ENCODE data around the gene TBC1D2B.
A peak's percentile ranks its signal among the peaks of the same experiment; 100 is the strongest.

TBC1D2B gene

DNA sequence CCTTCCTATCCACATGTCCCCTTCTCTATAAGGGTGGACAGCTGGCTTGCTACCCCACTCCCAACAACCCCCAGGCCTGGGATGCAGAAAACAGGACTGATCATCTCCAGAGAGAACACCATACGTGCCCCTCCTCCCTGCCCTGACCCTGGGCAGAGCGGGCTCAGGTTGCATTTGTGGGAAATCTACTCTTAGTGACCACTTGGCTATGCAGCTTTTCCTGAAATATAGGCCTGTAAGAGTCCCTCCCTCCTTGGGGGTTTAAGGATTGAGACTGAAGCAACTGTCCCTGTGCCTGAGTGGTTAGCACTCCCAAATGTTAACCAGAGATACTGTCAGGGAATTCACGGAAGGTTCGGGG lies 26.6 kb upstream of the TBC1D2B start:
- Mint-ChIP-seq H3K36me3 (ENCODE audit: insufficient read depth) (no peaks in the 10 kb centered on the region), H3K9me3 (no peaks in the 10 kb centered on the region), H3K27me3 (no peaks in the 10 kb centered on the region), H3K27ac (peak overlapping the region; percentile 96 to 98), H3K4me1 (ENCODE audit: low read depth in 2 of 2) (peaks cover 43 to 50% of the 10 kb centered on the region in 2 donors), H3K4me3 (peak overlapping the region; percentile 57 to 78)
- ATAC-seq (replicated peaks), result no peak
- no peak for DNase-seq

GRCh38 chr15:78103406-78104118 lies 26.1 kb upstream of the TBC1D2B start:
- DNase-seq (peak; percentile 56 to 62 (median 56)), ATAC-seq (replicated peaks) (peak; percentile 80)
- H3K27me3 Mint-ChIP-seq, result no peaks in the 10 kb centered on the region
- peak overlapping the region; percentile 57 to 78 for H3K4me3 Mint-ChIP-seq
- H3K27ac Mint-ChIP-seq, result peak overlapping the region; percentile 96 to 98
- H3K4me1 Mint-ChIP-seq (ENCODE audit: low read depth in 2 of 2), result peaks cover 40 to 50% of the 10 kb centered on the region in 2 donors
- no peaks in the 10 kb centered on the region for H3K36me3 Mint-ChIP-seq (ENCODE audit: insufficient read depth)
- H3K9me3 Mint-ChIP-seq, result no peaks in the 10 kb centered on the region

DNA sequence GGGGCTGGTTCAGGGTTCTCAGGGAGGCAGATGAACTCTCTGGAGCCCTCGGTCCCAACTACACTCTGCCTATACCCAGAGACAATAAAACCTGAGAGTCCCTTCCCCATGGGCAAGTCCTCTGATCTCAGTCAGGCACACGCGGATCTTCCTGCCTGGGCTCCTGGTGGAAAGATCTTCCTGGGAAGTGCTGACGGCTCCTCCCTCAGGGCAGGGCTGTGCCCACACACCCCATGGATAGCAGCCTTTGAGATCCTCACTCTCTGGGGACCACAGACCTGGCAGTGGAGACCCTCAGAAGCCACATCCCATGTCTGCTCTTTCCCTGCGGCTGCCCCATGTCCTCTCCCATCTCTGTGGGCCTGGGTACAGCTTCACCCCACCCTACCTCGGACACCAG lies 25.2 kb upstream of the TBC1D2B start:
- H3K4me1 Mint-ChIP-seq (ENCODE audit: low read depth in 2 of 2), result peaks cover 39 to 44% of the 10 kb centered on the region in 2 donors
- no peak for ATAC-seq (replicated peaks)
- no peak overlapping the region for H3K4me3 Mint-ChIP-seq
- no peaks in the 10 kb centered on the region for H3K27me3 Mint-ChIP-seq
- no peaks in the 10 kb centered on the region for H3K9me3 Mint-ChIP-seq
- peak overlapping the region; percentile 96 to 98 for H3K27ac Mint-ChIP-seq
- no peak for DNase-seq
- H3K36me3 Mint-ChIP-seq (ENCODE audit: insufficient read depth), result no peaks in the 10 kb centered on the region

- H3K27ac Mint-ChIP-seq, result peak overlapping the region; percentile 96 to 98
- no peak for ATAC-seq (replicated peaks)
These were observed 24.7 kb upstream of the TBC1D2B start for GRCh38 chr15:78102211-78102610.

DNA sequence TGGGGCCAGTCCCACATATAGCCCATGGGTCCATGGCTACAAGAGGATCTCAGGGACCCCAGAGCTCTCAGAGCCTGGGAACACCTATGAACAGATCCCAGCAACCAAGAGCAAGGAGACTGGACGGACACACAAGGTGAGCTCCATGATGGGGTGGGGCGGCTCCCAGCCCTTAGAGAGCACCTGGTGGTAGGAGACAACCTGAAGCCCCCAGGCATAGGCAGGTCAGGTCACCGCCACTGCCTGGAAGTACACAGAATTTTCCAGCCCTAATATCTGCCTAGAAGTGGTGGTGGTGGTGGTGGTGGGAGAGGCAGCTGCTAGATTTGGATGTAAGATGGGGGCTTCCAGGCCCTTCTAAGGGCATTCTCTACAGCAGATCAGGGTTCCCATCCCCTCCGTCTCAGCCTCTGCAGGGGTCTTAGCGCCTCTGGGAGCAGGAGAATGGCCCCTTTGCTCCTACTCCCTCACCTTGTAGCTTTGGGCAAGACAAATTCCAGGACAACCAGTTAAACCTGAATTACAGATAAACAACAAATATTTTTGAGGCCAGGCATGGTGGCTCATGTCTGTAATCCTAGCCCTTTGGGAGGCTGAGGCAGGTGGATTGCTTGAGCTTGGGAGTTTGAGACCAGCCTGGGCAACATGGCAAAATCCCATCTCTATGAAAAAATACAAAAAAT lies 24.1 kb upstream of the TBC1D2B start:
- no peak overlapping the region for H3K4me3 Mint-ChIP-seq
- H3K27ac Mint-ChIP-seq, result peak overlapping the region; percentile 77 to 96
- no peaks in the 10 kb centered on the region for H3K9me3 Mint-ChIP-seq
- H3K36me3 Mint-ChIP-seq (ENCODE audit: insufficient read depth), result no peaks in the 10 kb centered on the region
- DNase-seq (no peak), ATAC-seq (replicated peaks) (no peak)
- peaks cover 37 to 41% of the 10 kb centered on the region in 2 donors for H3K4me1 Mint-ChIP-seq (ENCODE audit: low read depth in 2 of 2)
- H3K27me3 Mint-ChIP-seq, result no peaks in the 10 kb centered on the region

More at GRCh38 chr15:78102211-78102610, 24.7 kb upstream of the TBC1D2B start:
- H3K4me3 Mint-ChIP-seq, result no peak overlapping the region
- peaks cover 39 to 44% of the 10 kb centered on the region in 2 donors for H3K4me1 Mint-ChIP-seq (ENCODE audit: low read depth in 2 of 2)
- no peaks in the 10 kb centered on the region for H3K27me3 Mint-ChIP-seq
- H3K36me3 Mint-ChIP-seq (ENCODE audit: insufficient read depth), result no peaks in the 10 kb centered on the region
- H3K9me3 Mint-ChIP-seq, result no peaks in the 10 kb centered on the region
- DNase-seq, result no peak

GRCh38 chr15:78100886-78101285 lies 23.4 kb upstream of the TBC1D2B start:
- H3K4me1 Mint-ChIP-seq (ENCODE audit: low read depth in 2 of 2), result peaks cover 31 to 36% of the 10 kb centered on the region in 2 donors
- no peaks in the 10 kb centered on the region for H3K9me3 Mint-ChIP-seq
- H3K4me3 Mint-ChIP-seq, result no peak overlapping the region
- H3K27ac Mint-ChIP-seq, result peak overlapping the region; percentile 77 to 96
- ATAC-seq (replicated peaks), result no peak
- H3K36me3 Mint-ChIP-seq (ENCODE audit: insufficient read depth), result no peaks in the 10 kb centered on the region
- DNase-seq, result no peak
- no peaks in the 10 kb centered on the region for H3K27me3 Mint-ChIP-seq

DNA sequence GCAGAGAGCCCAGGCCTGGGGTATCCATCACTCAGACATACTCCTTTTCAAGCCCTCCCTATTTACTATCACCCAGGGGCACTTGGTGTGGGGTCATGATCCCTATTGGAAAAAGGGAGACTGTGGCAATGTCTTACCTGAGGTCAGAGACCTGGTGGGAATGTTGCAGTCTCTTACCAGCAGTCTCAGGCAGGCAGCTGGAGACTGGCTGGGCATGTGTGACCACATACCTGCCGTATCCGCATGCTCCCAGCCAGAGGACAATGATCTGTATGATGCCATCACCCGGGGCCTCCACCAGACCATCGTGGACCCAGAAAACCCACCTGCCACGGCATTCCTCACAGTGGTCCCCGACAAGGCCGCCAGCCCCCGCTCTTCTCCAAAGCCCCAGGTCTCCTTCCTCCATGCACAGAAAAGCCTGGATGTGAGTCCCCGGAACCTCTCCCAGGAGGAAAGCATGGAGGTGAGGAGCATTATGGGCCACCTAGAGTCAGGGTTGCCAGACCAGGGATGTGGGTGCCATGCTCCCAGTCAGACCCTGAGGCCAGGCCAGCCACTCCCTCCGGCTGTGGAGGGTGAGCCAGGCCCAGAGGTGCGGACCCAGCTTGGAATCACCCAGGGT lies 20.7 kb upstream of the TBC1D2B start:
- H3K4me1 Mint-ChIP-seq (ENCODE audit: low read depth in 2 of 2), result peaks cover 6 to 10% of the 10 kb centered on the region in 2 donors
- H3K36me3 Mint-ChIP-seq (ENCODE audit: insufficient read depth), result no peaks in the 10 kb centered on the region
- no peaks in the 10 kb centered on the region for H3K27me3 Mint-ChIP-seq
- H3K4me3 Mint-ChIP-seq, result no peak overlapping the region
- DNase-seq (no peak), ATAC-seq (replicated peaks) (no peak)
- H3K27ac Mint-ChIP-seq, result no peak overlapping the region
- H3K9me3 Mint-ChIP-seq, result no peaks in the 10 kb centered on the region

- no peak overlapping the region for H3K4me3 Mint-ChIP-seq
- no peaks in the 10 kb centered on the region for H3K9me3 Mint-ChIP-seq
- DNase-seq, result no peak
- no peaks in the 10 kb centered on the region for H3K27me3 Mint-ChIP-seq
- peaks cover 0 to 4% of the 10 kb centered on the region in 2 donors for H3K4me1 Mint-ChIP-seq (ENCODE audit: low read depth in 2 of 2)
- H3K27ac Mint-ChIP-seq, result no peak overlapping the region
- ATAC-seq (replicated peaks), result no peak
- no peaks in the 10 kb centered on the region for H3K36me3 Mint-ChIP-seq (ENCODE audit: insufficient read depth)
These were observed 20.2 kb upstream of the TBC1D2B start for GRCh38 chr15:78097667-78098066.

- no peak overlapping the region for H3K27ac Mint-ChIP-seq
- DNase-seq (no peak), ATAC-seq (replicated peaks) (no peak)
- no peaks in the 10 kb centered on the region for H3K36me3 Mint-ChIP-seq (ENCODE audit: insufficient read depth)
- H3K9me3 Mint-ChIP-seq, result no peaks in the 10 kb centered on the region
- H3K4me1 Mint-ChIP-seq (ENCODE audit: low read depth in 2 of 2), result peaks cover 0 to 4% of the 10 kb centered on the region in 2 donors
- H3K27me3 Mint-ChIP-seq, result no peaks in the 10 kb centered on the region
- no peak overlapping the region for H3K4me3 Mint-ChIP-seq
These were observed 15.9 kb upstream of the TBC1D2B start for GRCh38 chr15:78093242-78094020.

DNA sequence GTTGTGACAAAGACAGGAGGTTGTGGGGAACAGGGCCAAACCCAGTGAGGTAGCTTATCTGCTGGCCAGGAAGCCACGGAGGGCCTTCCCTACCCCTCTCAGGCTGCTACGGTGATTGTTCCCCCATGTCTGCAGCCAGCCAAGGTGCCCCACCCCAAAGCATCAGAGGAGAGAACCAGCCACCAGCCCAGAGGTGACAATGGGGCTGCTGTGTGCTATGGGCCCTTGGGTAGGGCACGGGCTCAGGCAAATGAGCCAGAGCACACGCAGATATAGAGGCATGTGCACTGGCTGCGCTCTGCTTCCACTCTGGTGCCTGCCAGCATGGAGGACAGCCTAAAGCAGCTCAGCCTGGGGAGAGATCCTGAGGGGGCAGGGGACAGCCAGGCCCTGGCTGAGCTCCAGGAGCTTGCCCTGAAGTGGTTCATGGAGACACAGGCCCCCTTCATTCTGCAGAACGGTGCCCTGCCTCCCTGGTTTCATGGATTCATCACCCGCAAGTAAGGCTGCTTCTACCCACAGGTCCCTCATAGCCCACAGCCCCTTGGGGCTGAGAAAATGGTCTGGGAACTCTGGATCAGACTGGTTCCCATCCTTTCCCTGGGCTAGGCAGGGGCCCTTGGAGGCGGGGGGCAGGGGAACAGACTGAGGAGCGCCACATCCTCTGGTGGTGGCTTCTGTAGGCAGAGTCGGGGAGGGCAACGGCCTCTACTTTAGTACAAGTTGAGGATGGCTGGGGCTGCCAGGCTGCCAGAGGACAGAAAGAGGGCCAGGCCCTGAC lies 14.9 kb upstream of the TBC1D2B start, which contains the start of gene SH2D7:
TSS of gene SH2D7 (plus strand) at position 301 of the 781 bp plus-strand sequence. CDS start at position 325, 24 bp downstream.
- Mint-ChIP-seq H3K36me3 (ENCODE audit: insufficient read depth) (no peaks in the 10 kb centered on the region), H3K27ac (peak within 1 kb of the TSS; percentile 1 to 3), H3K27me3 (no peaks in the 10 kb centered on the region), H3K4me3 (no peak within 1 kb of the TSS), H3K4me1 (ENCODE audit: low read depth in 2 of 2) (peaks cover 0 to 4% of the 10 kb centered on the region in 2 donors), H3K9me3 (no peaks in the 10 kb centered on the region)
- no peak for DNase-seq
- ATAC-seq (replicated peaks), result no peak

DNA sequence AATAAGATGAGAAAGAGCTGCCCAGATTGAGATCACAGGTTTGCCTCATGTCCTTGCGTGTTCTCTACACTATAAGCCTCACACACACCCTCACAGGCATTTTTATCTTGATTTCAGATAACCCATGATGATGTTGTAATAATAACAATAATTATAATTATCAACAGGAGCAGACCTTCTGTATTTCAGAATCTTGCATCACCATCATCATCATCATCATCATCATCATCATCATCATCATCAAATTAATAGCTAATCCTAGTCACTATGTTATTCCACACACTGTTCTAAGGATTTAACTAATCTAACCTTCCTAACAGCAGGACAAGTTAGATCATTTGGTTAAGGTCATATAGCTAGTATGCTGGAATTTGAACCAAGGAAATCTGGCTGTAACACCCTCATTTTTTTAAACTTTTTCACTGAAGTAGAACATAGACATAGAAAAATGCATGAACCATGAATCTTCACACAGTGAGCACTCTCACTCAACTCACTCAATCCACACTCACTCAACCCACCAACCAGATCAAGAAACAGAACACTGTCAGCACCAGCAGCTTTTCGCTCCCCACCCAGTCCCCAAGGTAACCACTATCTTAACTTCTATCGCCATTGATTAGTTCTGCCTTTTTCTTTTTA lies 13.0 kb upstream of the TBC1D2B start:
- DNase-seq, result no peak
- no peaks in the 10 kb centered on the region for H3K36me3 Mint-ChIP-seq (ENCODE audit: insufficient read depth)
- H3K27ac Mint-ChIP-seq, result no peak overlapping the region
- H3K4me1 Mint-ChIP-seq (ENCODE audit: low read depth in 2 of 2), result peaks cover 0 to 4% of the 10 kb centered on the region in 2 donors
- H3K4me3 Mint-ChIP-seq, result no peak overlapping the region
- no peak for ATAC-seq (replicated peaks)
- H3K27me3 Mint-ChIP-seq, result no peaks in the 10 kb centered on the region
- H3K9me3 Mint-ChIP-seq, result no peaks in the 10 kb centered on the region

- no peak for ATAC-seq (replicated peaks)
- H3K4me1 Mint-ChIP-seq (ENCODE audit: low read depth in 2 of 2), result peaks cover 0 to 4% of the 10 kb centered on the region in 2 donors
- no peaks in the 10 kb centered on the region for H3K9me3 Mint-ChIP-seq
- DNase-seq, result no peak
- no peak overlapping the region for H3K4me3 Mint-ChIP-seq
- no peaks in the 10 kb centered on the region for H3K36me3 Mint-ChIP-seq (ENCODE audit: insufficient read depth)
- no peaks in the 10 kb centered on the region for H3K27me3 Mint-ChIP-seq
- no peak overlapping the region for H3K27ac Mint-ChIP-seq
These were observed 11.2 kb upstream of the TBC1D2B start for GRCh38 chr15:78088773-78089080.

Measured in effector memory CD8-positive, alpha-beta T cell (primary cell).